Upper lobe of left lung (tissue), 6 donors: ENCODE measurements around the gene CPHXL. TPM values are rescaled to one million over a fixed set of nuclear protein-coding genes. Genes with fewer than 3 reads are reported as not detected.

ENCODE experiments used
- ATAC-seq, 2 donors: fragments of 200-7000 bp; cut with Tn5 transposase; one replicate each; pipeline ENCODE4 v1.9.1; 2022; ENCODE audit warnings: mild to moderate bottlenecking in 2 of 2, moderate library complexity in 2 of 2; ENCODE audit not compliant: low FRiP score in 2 of 2
- DNase-seq, 2 donors: peaks; one replicate each; pipeline ENCODE4 v3.0.0-alpha.2; 2019 to 2020
- H3K27ac ChIP-seq, 4 donors: fragments of 200-600 bp; sonication (generic); one replicate each; pipeline ENCODE4 v1.5.1; 2016 to 2019
- H3K27me3 ChIP-seq, 4 donors: fragments of 200-600 bp; sonication (generic); one replicate each; pipeline ENCODE4 v1.5.1; 2017 to 2019
- H3K36me3 ChIP-seq, 4 donors: fragments of 200-600 bp; sonication (generic); one replicate each; pipeline ENCODE4 v1.5.1; 2016 to 2019
- H3K4me1 ChIP-seq, 4 donors: fragments of 200-600 bp; sonication (generic); one replicate each; pipeline ENCODE4 v1.5.1; 2018 to 2019
- H3K4me3 ChIP-seq, 4 donors: fragments of 200-600 bp; sonication (generic); one replicate each; pipeline ENCODE4 v1.5.1; 2017 to 2019; ENCODE audit warnings: mild to moderate bottlenecking in 2 of 4, moderate library complexity in 1 of 4
- H3K9me3 ChIP-seq, 4 donors: fragments of 200-600 bp; sonication (generic); one replicate each; pipeline ENCODE4 v1.5.1; 2018 to 2019
- EP300 ChIP-seq, 4 donors: sonication (generic); formaldehyde crosslinking; IDR thresholded peaks; one replicate each; pipeline ENCODE4 v1.5.1; 2017; ENCODE audit warnings: antibody characterized with exemption in 4 of 4, control low read depth in 2 of 4
- POLR2A ChIP-seq, 4 donors: fragments of 450-650 bp; IDR thresholded peaks; one replicate each; pipeline ENCODE4 v1.5.1; 2016 to 2017; ENCODE audit warnings: antibody characterized with exemption in 4 of 4, mild to moderate bottlenecking in 2 of 4
- POLR2AphosphoS5 ChIP-seq, 2 donors: sonication (generic); formaldehyde crosslinking; IDR thresholded peaks; one replicate each; pipeline ENCODE4 v1.5.1; 2017; ENCODE audit warnings: antibody characterized with exemption in 2 of 2
- WGBS, 2 donors: methylation state at CpG; one replicate each; pipeline ENCODE4 v1.1.5; 2017 to 2018; 5-methylcytosine and 5-hydroxymethylcytosine counted together
- total RNA-seq, 6 donors: library from RNA; depleted of rRNA in 4 of 6; stranded (reverse); fragments of >200 nt in 4 of 6; gene quantifications; one replicate each; pipeline versions ENCODE4 v1.1.0 to v1.2.1, GENCODE V29; 2016 to 2021
- TF ChIP-seq, protein P1 (sequence below), 6 experiments: fragments of 450-650 bp in 4 of 6; fragments of 200-600 bp in 2 of 6; sonication (generic) in 2 of 6; IDR thresholded peaks; one replicate each; pipeline ENCODE4 v1.5.1; 2016 to 2019; ENCODE audit warnings: antibody characterized with exemption in 6 of 6
- donor health status: DM: no; HTN: no; CAD: no; lungs with moderate emphysema.
- donor health status: DM: no; HTN: yes; CAD: no; lungs with severe emphysema.

CPHXL gene
- not detected for total RNA-seq

DNA sequence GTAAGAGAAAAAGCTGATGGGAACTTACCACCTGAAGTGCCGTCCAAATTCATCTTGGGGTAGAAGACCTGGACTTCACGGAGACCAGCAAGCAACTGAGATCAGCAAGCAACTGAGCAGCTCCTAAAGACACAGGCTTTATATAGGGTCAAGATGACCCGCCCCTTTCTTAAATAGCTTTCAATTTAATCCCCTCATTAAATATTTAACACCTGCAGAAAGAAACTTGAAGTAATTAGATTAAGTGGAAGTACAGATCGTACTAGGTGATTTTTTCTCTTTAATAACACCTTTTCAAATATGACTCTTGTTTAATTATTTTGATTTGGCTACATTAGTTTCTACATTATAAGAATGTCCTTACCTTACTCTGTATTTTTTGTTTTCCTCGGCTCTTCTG is at the start of gene CPHXL:
CPHXL (minus strand) TSS at position 101 of the 400 bp plus-strand sequence; CDS start at position 53, 48 bp downstream.
- ATAC-seq (no peak), DNase-seq (no peak)
- Histone ChIP-seq H3K27ac (no peak within 1 kb of the TSS), H3K4me1 (no peaks in the 10 kb centered on the region), H3K27me3 (no peaks in the 10 kb centered on the region), H3K9me3 (no peaks in the 10 kb centered on the region), H3K4me3 (no peak within 1 kb of the TSS), H3K36me3 (no peaks in the 10 kb centered on the region)
- WGBS, 2 donors: 80 to 82% methylated on average over 5 of the region's 5 CpGs
- TF ChIP-seq EP300 (IDR thresholded peaks at IDR 0.05) (no peak), POLR2A (IDR thresholded peaks at IDR 0.05) (no peak), POLR2AphosphoS5 (IDR thresholded peaks at IDR 0.05) (no peak)
- TF ChIP-seq, protein P1, sequence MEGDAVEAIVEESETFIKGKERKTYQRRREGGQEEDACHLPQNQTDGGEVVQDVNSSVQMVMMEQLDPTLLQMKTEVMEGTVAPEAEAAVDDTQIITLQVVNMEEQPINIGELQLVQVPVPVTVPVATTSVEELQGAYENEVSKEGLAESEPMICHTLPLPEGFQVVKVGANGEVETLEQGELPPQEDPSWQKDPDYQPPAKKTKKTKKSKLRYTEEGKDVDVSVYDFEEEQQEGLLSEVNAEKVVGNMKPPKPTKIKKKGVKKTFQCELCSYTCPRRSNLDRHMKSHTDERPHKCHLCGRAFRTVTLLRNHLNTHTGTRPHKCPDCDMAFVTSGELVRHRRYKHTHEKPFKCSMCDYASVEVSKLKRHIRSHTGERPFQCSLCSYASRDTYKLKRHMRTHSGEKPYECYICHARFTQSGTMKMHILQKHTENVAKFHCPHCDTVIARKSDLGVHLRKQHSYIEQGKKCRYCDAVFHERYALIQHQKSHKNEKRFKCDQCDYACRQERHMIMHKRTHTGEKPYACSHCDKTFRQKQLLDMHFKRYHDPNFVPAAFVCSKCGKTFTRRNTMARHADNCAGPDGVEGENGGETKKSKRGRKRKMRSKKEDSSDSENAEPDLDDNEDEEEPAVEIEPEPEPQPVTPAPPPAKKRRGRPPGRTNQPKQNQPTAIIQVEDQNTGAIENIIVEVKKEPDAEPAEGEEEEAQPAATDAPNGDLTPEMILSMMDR (IDR thresholded peaks at IDR 0.05): no peak

DNA sequence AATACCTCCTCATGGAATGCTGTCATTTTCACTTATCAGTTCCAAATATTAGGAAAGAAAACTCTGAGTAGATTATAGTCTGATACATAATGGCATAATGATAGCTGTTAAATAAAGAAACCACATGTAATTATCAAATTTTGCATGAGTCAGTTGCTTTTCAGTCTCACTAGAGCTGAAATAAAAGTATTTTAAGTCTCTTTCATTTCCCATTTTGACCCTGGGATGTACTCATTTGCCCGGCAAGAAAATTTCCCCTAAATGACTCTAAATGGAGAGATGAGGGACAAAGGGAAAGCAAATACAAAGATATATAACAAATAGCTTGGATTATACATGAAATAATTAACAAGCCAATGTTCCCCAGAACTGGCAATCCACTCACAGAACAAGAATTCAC is 47.9 kb upstream of the CPHXL start:
- TF ChIP-seq, protein P1 (IDR thresholded peaks at IDR 0.05): no peak
- TF ChIP-seq EP300 (IDR thresholded peaks at IDR 0.05) (no peak), POLR2A (IDR thresholded peaks at IDR 0.05) (no peak), POLR2AphosphoS5 (IDR thresholded peaks at IDR 0.05) (no peak)
- DNase-seq: no peak
- Histone ChIP-seq H3K27ac (no peak overlapping the region), H3K4me3 (no peak overlapping the region), H3K36me3 (no peaks in the 10 kb centered on the region), H3K9me3 (no peaks in the 10 kb centered on the region), H3K27me3 (no peaks in the 10 kb centered on the region), H3K4me1 (no peaks in the 10 kb centered on the region)
- 60 to 71% methylated on average over 1 of the region's 1 CpG for WGBS, 2 donors
- ATAC-seq: no peak

DNA sequence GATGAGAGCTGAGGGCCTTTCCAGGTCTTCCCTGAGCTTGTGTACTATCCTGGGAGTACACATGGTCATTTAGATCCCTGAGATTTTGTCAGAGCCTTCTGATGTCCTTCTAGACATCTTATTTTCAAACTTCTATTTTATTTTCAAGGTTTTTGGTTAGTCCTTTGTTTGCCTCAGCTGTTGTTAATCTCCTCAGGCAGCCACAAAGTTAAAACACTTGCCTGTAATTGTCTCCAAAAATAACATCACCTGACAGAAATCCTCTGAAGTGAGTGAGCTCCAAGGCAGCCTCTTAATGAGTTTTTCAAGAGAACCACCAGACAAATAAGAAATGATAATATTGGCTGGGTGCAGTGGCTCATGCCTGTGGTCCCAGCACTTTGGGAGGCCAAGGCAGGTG is 43.8 kb upstream of the CPHXL start:
- no peaks in the 10 kb centered on the region for H3K9me3 ChIP-seq
- no peak for TF ChIP-seq POLR2A (IDR thresholded peaks at IDR 0.05)
- no peak for TF ChIP-seq POLR2AphosphoS5 (IDR thresholded peaks at IDR 0.05)
- TF ChIP-seq, protein P1 (IDR thresholded peaks at IDR 0.05): no peak
- TF ChIP-seq EP300 (IDR thresholded peaks at IDR 0.05): no peak
- H3K27ac ChIP-seq: no peak overlapping the region
- no peak overlapping the region for H3K4me3 ChIP-seq
- H3K36me3 ChIP-seq: no peaks in the 10 kb centered on the region
- no peaks in the 10 kb centered on the region for H3K4me1 ChIP-seq
- ATAC-seq (no peak), DNase-seq (no peak)
- no peaks in the 10 kb centered on the region for H3K27me3 ChIP-seq

DNA sequence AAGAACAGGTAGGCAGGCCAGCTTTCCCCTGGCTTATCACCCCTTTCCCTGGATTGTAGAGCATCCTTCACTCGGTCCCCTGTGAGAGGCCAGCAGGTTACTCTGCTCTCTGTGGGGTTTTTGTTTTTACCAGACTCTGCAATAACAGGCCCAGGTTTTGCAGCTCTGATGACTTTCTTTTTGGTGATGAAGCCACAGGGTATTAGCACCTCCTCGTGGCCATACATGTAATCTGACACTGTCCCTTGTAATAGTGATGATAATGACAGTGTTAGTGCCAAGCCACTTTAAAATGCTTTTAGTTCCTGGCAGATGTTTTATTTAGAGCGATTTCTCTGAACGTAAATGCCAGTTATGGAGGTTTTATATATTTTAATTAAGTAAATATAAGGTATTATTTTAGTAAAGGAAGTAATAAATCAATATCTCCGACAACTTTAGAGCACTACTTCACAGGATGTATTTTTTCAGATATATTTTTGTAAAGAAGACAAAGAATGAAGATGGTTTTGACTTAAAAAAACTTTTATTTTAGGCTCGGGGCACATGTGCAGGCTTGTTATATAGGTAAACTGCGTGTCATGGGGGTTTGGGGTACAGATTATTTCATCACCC is 38.0 kb upstream of the CPHXL start:
- ATAC-seq (peak; percentile 87 to 94), DNase-seq (peak in 1 of 2 donors; percentile 43)
- TF ChIP-seq, protein P1 (IDR thresholded peaks at IDR 0.05): peak; percentile 40 to 72 (median 66)
- TF ChIP-seq POLR2AphosphoS5 (IDR thresholded peaks at IDR 0.05) (no peak), POLR2A (IDR thresholded peaks at IDR 0.05) (no peak), EP300 (IDR thresholded peaks at IDR 0.05) (no peak)
- 20 to 31% methylated on average over 7 of the region's 7 CpGs for WGBS, 2 donors
- Histone ChIP-seq H3K4me1 (no peaks in the 10 kb centered on the region), H3K27me3 (no peaks in the 10 kb centered on the region), H3K9me3 (no peaks in the 10 kb centered on the region), H3K4me3 (no peak overlapping the region), H3K36me3 (no peaks in the 10 kb centered on the region), H3K27ac (no peak overlapping the region)

DNA sequence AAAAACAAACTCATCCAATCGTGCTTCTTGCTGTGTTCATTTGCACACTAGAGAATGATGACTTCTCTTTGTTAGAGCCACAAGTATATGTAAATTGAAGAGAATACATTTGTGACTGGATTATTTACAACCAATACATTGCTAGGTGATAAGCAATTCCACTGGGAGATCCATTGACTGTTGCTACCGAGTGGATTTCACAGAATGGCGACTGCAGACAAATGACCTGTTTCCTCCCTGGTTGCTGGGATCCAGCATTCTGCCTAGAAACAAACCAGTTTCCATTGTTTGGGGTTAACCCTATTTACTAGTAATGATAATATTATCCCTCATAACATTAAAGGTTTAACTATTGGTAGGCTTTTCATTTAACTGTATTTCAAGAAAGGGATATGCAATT is 36.9 kb upstream of the CPHXL start:
- no peak overlapping the region for H3K4me3 ChIP-seq
- no peak for DNase-seq
- H3K27ac ChIP-seq: no peak overlapping the region
- H3K4me1 ChIP-seq: no peaks in the 10 kb centered on the region
- H3K36me3 ChIP-seq: no peaks in the 10 kb centered on the region
- no peaks in the 10 kb centered on the region for H3K9me3 ChIP-seq
- 77 to 84% methylated on average over 3 of the region's 3 CpGs for WGBS, 2 donors
- H3K27me3 ChIP-seq: no peaks in the 10 kb centered on the region
- no peak for ATAC-seq
- TF ChIP-seq EP300 (IDR thresholded peaks at IDR 0.05): no peak
- TF ChIP-seq, protein P1 (IDR thresholded peaks at IDR 0.05): no peak
- no peak for TF ChIP-seq POLR2A (IDR thresholded peaks at IDR 0.05)
- no peak for TF ChIP-seq POLR2AphosphoS5 (IDR thresholded peaks at IDR 0.05)
